ENCODE measurements around the gene PRTG. TPM values are rescaled to one million over a fixed set of nuclear protein-coding genes. Genes with fewer than 3 reads are reported as not detected.

The PRTG gene
- total RNA-seq, 2 experiments from 2014 or later = 0.15 TPM; not detected in 1

- Histone ChIP-seq H3K4me1 (ENCODE audit: insufficient read depth, low read length, poor library complexity, severe bottlenecking) (no peaks in the 10 kb centered on the region), H3K36me3 (ENCODE audit: insufficient read depth, low read length) (no peaks in the 10 kb centered on the region), H3K9me2 (ENCODE audit: insufficient read depth, low read length) (no peaks in the 10 kb centered on the region), H3K4me2 (ENCODE audit: low read length) (no peak overlapping the region), H4K20me1 (ENCODE audit: insufficient read depth, low read length) (no peaks in the 10 kb centered on the region), H2AFZ (ENCODE audit: low read length) (no peak overlapping the region), H3K9me3 (ENCODE audit: low read length) (no peaks in the 10 kb centered on the region), H3K4me3 (ENCODE audit: low read depth, low read length, poor library complexity, severe bottlenecking) (no peak overlapping the region), H3K27ac (ENCODE audit: low read depth, low read length, poor library complexity, severe bottlenecking) (no peak overlapping the region), H3K79me2 (ENCODE audit: insufficient read depth, low read depth, low read length) (no peaks in the 10 kb centered on the region)
- BruUV-seq (replicated peaks) = no TSS peak
- no peak for DNase-seq (ENCODE audit: low spot score)
- TF ChIP-seq CTCF (conservative IDR thresholded peaks at IDR 0.05; ENCODE audit: low read length) (no peak), EZH2phosphoT487 (IDR thresholded peaks at IDR 0.05; ENCODE audit: borderline replicate concordance, low read depth, low read length) (no peak)
- intact Hi-C loops (cut with micrococcal nuclease; ENCODE audit: unreplicated experiment) = no loop called here
- ChIA-PET CTCF (ENCODE audit: unreplicated experiment) (no interaction called here), POLR2A (interaction anchor here (0.6 to 0.7 kb wide), 2 partner anchors 90 to 763 kb away, joined by 3 to 4 read pairs; no protein-coding TSS in a partner anchor)
Measured at GRCh38 chr15:55633731-55634130, 109.2 kb downstream of the PRTG start.

GRCh38 chr15:55632434-55632833 is 110.5 kb downstream of the PRTG start:
- H3K79me2 ChIP-seq (ENCODE audit: insufficient read depth, low read depth, low read length) = no peaks in the 10 kb centered on the region
- H4K20me1 ChIP-seq (ENCODE audit: insufficient read depth, low read length) = no peaks in the 10 kb centered on the region
- H2AFZ ChIP-seq (ENCODE audit: low read length) = no peak overlapping the region
- no peak for DNase-seq (ENCODE audit: low spot score)
- BruUV-seq (replicated peaks) = no TSS peak
- H3K4me2 ChIP-seq (ENCODE audit: low read length) = no peak overlapping the region
- no peak overlapping the region for H3K27ac ChIP-seq (ENCODE audit: low read depth, low read length, poor library complexity, severe bottlenecking)
- H3K36me3 ChIP-seq (ENCODE audit: insufficient read depth, low read length) = no peaks in the 10 kb centered on the region
- intact Hi-C loops (cut with micrococcal nuclease; ENCODE audit: unreplicated experiment) = no loop called here
- H3K4me3 ChIP-seq (ENCODE audit: low read depth, low read length, poor library complexity, severe bottlenecking) = no peak overlapping the region
- H3K9me3 ChIP-seq (ENCODE audit: low read length) = no peaks in the 10 kb centered on the region
- no peaks in the 10 kb centered on the region for H3K4me1 ChIP-seq (ENCODE audit: insufficient read depth, low read length, poor library complexity, severe bottlenecking)
- H3K9me2 ChIP-seq (ENCODE audit: insufficient read depth, low read length) = no peaks in the 10 kb centered on the region
- TF ChIP-seq CTCF (conservative IDR thresholded peaks at IDR 0.05; ENCODE audit: low read length) (no peak), EZH2phosphoT487 (IDR thresholded peaks at IDR 0.05; ENCODE audit: borderline replicate concordance, low read depth, low read length) (no peak)
- CTCF ChIA-PET (ENCODE audit: unreplicated experiment) = no interaction called here
- POLR2A ChIA-PET = interaction anchor here (0.6 kb wide), 1 partner anchor 137 kb away, joined by 3 read pairs; no protein-coding TSS in a partner anchor

GRCh38 chr15:55630858-55631257 is 112.1 kb downstream of the PRTG start:
- Histone ChIP-seq H3K4me1 (ENCODE audit: insufficient read depth, low read length, poor library complexity, severe bottlenecking) (no peaks in the 10 kb centered on the region), H3K9me3 (ENCODE audit: low read length) (no peaks in the 10 kb centered on the region), H3K4me3 (ENCODE audit: low read depth, low read length, poor library complexity, severe bottlenecking) (no peak overlapping the region), H4K20me1 (ENCODE audit: insufficient read depth, low read length) (no peaks in the 10 kb centered on the region), H2AFZ (ENCODE audit: low read length) (no peak overlapping the region), H3K36me3 (ENCODE audit: insufficient read depth, low read length) (no peaks in the 10 kb centered on the region), H3K9me2 (ENCODE audit: insufficient read depth, low read length) (no peaks in the 10 kb centered on the region), H3K4me2 (ENCODE audit: low read length) (no peak overlapping the region), H3K79me2 (ENCODE audit: insufficient read depth, low read depth, low read length) (no peaks in the 10 kb centered on the region), H3K27ac (ENCODE audit: low read depth, low read length, poor library complexity, severe bottlenecking) (no peak overlapping the region)
- no TSS peak for BruUV-seq (replicated peaks)
- ChIA-PET POLR2A (interaction anchor here (0.7 kb wide), 1 partner anchor 10 kb away, joined by 3 read pairs; no protein-coding TSS in a partner anchor), CTCF (ENCODE audit: unreplicated experiment) (no interaction called here)
- intact Hi-C loops (cut with micrococcal nuclease; ENCODE audit: unreplicated experiment) = no loop called here
- no peak for TF ChIP-seq EZH2phosphoT487 (IDR thresholded peaks at IDR 0.05; ENCODE audit: borderline replicate concordance, low read depth, low read length)
- TF ChIP-seq CTCF (conservative IDR thresholded peaks at IDR 0.05; ENCODE audit: low read length) = no peak
- no peak for DNase-seq (ENCODE audit: low spot score)

All from OCI-LY7 (cell line).